Suprapubic skin (tissue), 3 donors: ENCODE measurements around the gene CCDC38.

Source experiments
- POLR2AphosphoS5 ChIP-seq, 3 donors: sonication (generic); formaldehyde crosslinking; IDR thresholded peaks; one replicate each; pipeline ENCODE4 v1.6.1; 2017; ENCODE audit warnings: antibody characterized with exemption in 3 of 3
- TF ChIP-seq, protein P1 (sequence below), 2 donors: fragments of 200-600 bp in 1 of 2; fragments of 450-650 bp in 1 of 2; sonication (generic) in 1 of 2; IDR thresholded peaks; one replicate each; pipeline ENCODE4 v1.5.1; 2016 to 2019; ENCODE audit warnings: antibody characterized with exemption in 2 of 2, mild to moderate bottlenecking in 1 of 2, moderate library complexity in 1 of 2

GRCh38 chr12:95970905-95971304 is 28.5 kb upstream of the CCDC38 start:
- TF ChIP-seq, protein P1, sequence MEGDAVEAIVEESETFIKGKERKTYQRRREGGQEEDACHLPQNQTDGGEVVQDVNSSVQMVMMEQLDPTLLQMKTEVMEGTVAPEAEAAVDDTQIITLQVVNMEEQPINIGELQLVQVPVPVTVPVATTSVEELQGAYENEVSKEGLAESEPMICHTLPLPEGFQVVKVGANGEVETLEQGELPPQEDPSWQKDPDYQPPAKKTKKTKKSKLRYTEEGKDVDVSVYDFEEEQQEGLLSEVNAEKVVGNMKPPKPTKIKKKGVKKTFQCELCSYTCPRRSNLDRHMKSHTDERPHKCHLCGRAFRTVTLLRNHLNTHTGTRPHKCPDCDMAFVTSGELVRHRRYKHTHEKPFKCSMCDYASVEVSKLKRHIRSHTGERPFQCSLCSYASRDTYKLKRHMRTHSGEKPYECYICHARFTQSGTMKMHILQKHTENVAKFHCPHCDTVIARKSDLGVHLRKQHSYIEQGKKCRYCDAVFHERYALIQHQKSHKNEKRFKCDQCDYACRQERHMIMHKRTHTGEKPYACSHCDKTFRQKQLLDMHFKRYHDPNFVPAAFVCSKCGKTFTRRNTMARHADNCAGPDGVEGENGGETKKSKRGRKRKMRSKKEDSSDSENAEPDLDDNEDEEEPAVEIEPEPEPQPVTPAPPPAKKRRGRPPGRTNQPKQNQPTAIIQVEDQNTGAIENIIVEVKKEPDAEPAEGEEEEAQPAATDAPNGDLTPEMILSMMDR (IDR thresholded peaks at IDR 0.05) = no peak
- TF ChIP-seq POLR2AphosphoS5 (IDR thresholded peaks at IDR 0.05) = no peak
